Activated CD8-positive, alpha-beta memory T cell treated with anti-CD3 and anti-CD28 coated beads, Interleukin-2, amount 50 U/mL, for 48 hours (primary cell): ENCODE data around the gene TDRD9.
"Not testable (repeated sequence)": the region's sequence is repeated elsewhere in the genome, so short reads cannot be mapped to it uniquely, and the experiment has no call there.

Source experiments
- DNase-seq: peaks from one replicate; pipeline ENCODE4 v3.0.0-alpha.2; 2020

Gene TDRD9, protein sequence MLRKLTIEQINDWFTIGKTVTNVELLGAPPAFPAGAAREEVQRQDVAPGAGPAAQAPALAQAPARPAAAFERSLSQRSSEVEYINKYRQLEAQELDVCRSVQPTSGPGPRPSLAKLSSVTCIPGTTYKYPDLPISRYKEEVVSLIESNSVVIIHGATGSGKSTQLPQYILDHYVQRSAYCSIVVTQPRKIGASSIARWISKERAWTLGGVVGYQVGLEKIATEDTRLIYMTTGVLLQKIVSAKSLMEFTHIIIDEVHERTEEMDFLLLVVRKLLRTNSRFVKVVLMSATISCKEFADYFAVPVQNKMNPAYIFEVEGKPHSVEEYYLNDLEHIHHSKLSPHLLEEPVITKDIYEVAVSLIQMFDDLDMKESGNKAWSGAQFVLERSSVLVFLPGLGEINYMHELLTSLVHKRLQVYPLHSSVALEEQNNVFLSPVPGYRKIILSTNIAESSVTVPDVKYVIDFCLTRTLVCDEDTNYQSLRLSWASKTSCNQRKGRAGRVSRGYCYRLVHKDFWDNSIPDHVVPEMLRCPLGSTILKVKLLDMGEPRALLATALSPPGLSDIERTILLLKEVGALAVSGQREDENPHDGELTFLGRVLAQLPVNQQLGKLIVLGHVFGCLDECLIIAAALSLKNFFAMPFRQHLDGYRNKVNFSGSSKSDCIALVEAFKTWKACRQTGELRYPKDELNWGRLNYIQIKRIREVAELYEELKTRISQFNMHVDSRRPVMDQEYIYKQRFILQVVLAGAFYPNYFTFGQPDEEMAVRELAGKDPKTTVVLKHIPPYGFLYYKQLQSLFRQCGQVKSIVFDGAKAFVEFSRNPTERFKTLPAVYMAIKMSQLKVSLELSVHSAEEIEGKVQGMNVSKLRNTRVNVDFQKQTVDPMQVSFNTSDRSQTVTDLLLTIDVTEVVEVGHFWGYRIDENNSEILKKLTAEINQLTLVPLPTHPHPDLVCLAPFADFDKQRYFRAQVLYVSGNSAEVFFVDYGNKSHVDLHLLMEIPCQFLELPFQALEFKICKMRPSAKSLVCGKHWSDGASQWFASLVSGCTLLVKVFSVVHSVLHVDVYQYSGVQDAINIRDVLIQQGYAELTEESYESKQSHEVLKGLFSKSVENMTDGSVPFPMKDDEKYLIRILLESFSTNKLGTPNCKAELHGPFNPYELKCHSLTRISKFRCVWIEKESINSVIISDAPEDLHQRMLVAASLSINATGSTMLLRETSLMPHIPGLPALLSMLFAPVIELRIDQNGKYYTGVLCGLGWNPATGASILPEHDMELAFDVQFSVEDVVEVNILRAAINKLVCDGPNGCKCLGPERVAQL (N-terminal part only)

GRCh38 chr14:103928011-103928890 lies at the start of gene TDRD9:
TSS of gene TDRD9 (plus strand) at chr14:103928456. CDS start at chr14:103928510, 54 bp downstream.
- no peak for DNase-seq

DNA sequence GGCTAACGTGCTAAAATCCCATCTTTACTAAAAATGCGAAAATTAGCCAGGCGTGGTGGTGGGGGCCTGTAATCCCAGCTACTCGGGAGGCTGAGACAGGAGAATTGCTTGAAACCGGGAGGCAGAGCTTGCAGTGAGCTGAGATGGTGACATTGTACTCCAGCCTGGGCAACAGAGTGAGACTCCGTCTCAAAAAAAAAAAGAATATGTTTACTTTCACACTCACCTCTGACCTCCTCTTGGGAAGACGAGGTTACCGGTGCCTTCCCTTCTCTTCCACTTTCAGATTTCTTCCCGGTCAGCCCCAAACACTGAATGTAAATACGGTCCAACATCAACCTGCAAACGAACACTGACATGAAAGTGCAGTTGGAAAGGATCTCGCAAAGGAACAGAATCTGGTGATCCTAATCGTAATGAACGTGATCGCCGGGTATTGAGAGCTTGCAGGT lies 49.1 kb upstream of the TDRD9 start:
- DNase-seq, result no peak

DNA sequence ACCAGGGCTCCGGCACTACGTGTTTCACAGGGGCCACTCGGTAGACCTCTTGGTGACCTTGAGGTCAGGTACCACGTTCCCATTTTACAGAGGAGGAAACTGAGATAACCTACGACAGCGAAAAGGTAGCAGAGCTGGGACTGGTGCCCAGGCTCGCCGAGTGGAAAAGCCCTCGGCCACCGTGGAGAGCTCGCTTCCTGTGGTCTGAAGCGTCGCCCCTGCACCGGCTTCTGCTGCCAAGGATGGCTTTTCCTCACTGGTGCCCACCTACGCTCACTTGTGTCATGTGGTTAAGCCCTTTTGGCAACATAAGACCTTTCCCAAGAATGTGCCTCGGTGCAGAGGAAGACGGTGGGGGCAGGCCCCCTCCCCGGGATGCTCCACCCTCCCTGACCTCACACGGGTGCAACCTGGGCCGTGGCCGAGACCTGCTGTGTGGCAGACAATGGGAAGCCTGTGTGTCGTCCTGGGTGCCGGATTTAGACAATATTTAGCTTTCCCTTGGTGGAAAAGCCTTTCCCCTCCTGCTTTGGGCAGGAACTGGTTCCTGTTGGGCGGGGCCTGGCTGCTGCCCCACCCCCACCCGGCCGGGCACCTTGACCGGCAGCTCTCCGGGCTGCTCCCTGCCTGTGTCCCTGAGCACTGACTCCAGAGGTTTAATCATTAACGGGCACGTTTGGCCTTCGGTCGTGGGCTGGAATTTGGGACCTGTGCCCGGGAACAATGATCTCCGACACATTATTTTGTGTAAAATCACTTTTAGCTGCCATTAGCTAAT lies 48.5 kb upstream of the TDRD9 start:
- no peak for DNase-seq

DNA sequence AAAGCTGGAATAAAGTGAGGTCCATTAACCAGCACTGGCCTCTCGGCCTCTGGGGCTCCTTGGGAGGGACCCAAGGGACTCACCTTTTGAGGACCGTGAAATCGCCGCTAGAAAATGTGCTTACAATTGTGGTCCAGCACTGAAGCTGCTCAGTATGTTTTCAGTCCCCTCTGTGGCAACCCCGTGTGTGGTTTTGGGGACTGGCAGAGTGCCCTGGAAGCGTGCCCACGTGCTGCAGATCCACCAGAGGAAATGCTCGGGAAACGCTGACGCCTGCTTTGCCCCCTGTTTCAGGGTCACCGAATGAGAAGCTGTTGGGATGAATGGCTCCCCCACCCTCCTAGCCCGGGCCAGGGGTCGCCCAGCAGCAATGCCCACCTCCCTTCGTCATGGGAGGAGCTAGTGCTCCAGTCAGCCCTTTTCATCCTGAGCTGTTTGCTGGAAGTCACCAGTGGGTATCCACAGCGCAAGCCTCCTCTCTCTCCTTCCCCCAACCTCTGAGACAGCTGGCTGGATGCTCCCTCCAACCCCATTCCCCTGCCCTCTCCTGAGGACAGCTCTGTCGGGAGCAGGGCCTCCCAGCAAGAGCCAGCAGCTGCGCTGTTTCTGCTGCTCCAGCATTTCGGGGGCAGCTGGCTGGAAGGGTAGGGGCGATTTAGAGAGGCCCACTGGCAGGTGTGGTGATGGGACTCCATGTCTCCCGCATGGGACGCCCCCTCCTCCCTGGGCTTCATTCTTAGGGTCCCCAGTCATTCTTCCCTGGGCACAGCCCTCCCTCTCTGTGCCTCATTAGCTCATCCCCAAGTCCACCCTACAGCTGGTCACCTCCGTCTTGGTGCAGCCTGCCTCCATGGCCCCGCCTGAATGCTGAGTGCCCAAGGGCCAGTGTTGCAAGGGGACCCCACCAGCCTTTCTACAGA lies 47.6 kb upstream of the TDRD9 start:
- peak; percentile 61 for DNase-seq

DNA sequence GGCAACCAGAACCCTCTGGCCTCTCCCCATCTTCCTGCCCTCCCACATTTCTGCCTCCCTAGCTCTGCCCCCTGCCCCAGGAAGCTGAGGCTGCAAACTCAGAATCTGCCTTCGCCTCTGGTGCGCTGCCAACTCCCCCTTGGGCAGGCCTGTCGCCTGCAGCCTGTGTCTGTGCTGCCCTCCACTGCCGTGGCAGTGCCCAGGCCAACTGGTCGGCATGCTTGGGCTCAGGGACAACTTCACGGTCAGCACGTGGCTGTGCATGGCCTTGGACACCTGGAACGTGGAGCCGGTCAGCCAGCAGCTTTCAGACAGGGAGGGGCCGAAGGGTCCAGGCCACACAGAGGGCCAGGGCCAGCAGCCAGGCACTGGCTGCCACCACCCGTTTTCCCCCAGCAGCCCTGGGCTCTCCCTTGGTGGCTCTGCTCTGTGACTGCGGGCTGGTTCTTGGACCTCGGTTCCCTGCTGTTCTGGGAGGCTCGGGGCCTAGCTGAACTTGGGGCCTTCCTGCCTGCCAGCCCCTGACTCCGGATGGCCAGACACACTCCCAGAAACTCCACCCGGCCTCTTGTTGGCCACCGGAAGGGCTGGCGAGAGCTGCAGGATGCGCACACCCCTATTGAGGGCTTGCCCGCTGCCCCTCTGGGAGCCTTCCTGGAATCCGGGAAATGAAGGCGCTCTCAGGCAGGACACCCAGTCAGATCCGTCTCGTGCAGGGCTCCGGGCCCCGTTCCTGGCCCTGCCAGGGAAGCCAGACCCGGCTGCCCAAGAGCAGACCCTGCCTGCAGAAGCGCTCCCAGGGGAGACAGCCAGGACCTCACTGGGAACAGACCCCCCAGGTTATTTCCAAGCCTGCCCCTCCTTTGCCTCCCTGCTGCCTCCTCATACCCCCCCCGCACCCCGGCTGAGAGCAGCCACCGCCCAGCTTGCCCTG lies 46.7 kb upstream of the TDRD9 start:
- no peak for DNase-seq

DNA sequence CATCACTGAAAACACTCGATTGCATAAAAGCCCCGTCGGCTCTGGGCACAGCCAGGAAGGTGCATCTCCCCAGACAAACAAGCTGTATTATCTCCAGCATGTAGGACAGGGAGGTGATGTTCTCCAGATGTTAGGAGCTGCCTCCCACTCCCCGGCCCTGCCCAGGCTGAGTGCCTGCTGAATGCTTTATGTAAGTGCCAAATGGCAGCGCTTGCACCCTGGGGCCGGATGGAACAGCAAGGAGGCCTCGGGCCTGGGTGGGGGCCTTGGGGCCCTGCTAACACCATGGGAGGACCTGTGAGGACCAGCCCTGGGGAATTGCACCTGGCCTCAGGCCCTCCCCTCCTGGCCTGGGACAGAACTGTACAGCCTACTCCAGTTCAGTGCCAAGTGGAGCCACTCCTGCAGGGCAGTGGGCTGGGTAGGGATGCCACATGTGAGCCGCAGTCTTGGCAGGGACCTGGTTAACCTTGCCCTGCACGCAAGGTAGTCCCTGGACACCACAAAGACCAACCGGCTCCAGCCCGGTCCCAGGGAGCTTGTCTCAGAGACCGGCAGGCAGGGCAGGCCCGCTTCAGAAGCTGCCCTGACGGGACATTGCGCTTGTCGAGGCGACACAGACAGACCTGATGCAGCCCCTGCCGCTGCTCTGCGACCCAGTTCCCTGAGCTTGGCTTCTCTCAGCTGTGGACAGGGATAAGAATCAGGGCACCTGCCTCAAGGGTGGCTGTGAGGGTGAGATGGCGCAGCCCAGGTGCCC lies 45.6 kb upstream of the TDRD9 start:
- DNase-seq, result no peak

DNA sequence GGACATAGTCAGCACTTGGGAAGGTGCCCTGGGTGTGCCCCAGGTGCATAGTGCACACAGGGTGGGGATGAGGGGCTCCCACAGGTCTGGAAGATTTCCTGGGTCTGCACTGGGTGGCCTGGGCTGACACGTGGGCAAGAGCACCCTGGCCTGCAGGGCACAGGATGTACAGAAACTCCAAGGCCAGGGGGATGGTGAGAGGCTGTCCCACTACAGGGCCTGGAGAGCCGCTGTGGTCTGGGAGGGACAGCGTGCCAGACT lies 45.1 kb upstream of the TDRD9 start:
- DNase-seq, result no peak

DNA sequence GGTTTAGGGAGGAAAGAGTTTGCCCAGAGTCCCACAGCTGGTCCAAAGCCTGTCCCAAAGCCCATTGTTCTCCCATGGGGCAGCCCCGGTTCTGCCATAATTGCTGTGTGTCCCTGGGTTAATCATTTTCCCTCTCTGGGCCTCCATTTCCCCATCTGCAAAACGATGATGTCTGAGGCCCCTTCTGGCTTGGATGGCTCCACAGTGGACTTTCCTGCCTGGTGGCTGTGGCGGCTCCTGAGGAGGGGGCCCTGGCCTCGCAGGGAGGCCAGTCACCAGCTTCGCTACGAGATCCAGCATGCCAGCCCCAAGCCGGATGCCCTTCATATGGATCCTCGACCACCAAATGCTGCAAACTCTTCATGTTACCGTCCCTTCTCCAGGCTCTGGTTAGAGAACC lies 43.4 kb upstream of the TDRD9 start:
- DNase-seq, result no peak

DNA sequence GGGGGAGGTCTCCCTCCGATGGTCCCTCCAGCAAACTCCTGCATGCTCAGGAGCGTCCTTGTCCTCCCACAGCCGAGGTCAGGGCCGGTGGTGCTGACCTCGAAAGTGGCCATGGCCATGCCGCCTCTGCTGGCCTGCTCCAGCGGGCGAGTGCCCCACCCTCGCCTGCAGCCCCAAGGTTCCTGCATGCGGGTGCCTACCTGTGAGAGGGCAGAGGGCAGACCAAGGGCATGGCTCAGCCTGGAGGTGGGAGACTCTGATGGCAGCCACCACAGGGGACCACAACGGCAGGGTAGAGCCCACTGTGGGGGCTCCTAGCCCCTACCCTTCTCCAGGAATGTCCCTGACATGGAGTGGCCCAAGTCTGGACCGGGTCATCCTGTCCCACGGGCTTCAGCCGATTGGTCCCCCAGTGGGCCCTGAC lies 42.7 kb upstream of the TDRD9 start:
- DNase-seq, result no peak

DNA sequence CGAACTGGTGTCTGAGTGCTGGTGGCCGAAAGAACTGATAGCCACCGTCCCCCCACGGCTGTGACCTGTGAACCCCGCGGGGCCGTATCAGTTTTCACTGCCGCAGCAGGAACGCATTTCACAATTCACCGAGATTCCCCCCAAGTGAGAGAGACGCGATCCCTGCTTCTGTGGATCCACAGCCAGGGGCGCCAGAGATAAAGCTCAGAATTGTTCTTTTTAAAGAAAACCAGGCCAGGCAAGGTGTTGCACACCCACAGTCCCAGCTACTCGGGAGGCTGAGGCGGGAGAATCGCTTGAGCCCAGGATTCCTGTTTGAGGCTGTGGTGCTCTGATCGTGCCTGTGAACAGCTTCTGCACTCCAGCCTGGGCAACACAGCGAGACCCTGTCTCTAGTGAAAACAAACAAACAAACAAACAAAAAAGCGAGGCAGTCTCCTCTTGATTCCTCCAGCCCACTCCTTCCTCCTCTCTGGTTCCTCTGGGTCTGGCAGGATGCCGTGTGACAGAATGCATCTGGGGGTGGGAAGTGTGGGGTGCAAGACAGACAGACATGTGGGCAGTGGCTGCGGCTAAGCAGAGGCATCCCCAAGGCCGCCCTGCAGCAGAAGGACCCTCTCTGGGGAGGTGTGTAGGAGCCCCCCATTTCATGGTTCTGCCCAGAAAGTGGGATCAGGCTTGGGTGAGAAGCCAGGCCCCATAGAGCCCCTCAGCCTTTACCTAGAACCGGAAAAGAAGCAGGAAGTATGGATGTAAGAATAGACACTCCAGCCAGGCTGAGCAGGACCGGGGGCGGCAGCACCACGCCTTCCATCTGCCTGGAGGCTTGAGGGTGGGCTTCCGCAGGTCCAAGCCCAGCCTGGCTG lies 41.7 kb upstream of the TDRD9 start:
- no peak for DNase-seq

DNA sequence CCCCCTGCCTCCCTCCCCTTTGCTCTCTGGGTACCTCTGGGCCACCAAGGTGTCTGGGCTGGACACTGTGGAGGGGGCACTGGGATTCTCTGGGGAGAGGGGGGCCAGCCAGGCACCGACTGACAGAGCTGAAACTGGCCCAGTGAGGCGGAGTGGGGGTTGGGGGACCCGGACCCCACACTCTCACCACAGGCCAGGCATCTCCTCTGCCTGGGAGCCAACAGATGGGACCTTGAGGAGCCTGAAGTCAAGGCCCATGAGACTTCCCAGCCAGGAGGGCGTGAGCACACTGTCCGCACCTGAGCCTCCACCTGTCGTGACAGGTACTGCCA lies 41.1 kb upstream of the TDRD9 start:
- no peak for DNase-seq

DNA sequence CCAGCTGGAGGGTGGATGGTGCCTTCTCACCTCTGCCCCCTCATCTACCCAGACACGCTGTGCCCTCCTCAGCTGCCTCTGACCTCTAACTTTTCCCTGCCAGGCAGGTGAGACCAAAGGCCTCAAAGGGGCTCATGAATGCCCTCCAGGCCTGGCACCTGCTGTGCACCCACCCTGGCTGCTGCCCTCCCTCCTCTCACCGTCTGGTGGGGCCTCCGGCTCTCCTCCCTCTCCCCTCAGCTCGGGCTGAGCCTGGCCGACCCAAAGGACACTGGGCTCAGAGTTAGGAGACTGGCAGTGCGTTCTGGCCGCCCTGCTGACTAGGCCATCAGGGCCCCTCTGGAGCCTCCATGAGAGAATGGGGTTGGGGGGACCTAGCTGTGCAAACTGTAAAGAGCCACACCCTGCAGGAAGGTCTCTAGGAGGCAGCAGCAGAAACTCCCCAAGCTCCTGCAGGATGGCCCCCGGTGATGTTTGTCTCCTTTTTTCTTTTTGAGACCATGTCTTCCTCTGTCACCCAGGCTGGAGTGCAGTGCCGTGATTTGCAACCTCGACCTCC lies 40.6 kb upstream of the TDRD9 start:
- DNase-seq, result no peak

GRCh38 chr14:103889002-103889312 lies 39.3 kb upstream of the TDRD9 start:
- DNase-seq, result not testable (repeated sequence)

DNA sequence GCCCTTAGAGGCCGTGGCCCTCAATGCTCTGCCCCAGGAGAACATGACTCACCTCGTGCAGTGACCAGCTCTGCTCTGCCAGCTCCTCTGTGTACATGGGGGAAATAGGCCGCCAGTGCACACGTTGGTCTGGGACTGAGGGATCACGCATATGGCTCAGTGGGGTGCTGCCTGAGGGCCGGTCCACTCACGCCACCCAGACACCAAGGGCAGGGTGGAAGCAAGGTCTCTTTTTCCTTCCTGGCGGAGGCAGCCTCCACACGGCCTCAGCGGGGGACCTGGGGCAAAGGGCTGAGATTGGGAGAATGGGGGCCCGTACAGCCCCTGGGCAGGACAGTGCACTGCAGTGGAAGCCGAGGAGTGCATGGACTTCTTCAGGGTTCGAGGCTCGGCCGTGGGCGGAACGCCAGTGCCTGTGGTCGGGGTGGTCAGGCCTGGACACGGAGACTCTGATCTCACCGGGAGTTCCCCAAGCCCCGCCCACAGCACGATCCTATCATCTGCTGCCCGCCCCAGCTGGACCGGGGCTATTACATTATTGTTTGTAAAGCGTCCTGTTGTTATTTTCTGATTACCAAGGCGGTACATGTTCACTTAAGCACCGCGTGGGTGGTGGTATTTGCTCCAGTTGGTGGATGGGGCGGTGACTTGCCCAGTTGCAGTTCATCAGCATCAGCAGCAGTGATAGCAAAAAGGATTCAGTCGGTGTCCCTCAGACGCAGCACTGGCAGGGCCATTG lies 38.8 kb upstream of the TDRD9 start:
- no peak for DNase-seq

DNA sequence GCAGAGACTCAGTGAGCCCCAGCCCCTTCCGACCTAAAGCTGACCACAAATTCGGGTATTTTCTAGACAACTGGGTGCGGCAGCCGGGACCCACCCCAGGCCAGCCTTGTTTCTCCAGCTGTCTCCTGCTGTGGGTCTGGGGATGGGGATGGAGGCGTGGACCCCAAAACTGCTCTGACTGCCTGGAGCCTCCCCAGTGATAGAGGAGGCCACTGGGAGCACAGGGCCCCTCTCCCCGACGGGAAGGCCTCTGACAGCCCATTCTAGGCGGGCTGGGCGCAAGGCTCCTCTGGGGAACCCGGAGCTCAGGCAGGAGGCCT lies 38.2 kb upstream of the TDRD9 start:
- DNase-seq, result no peak

GRCh38 chr14:103890821-103891666 lies 37.2 kb upstream of the TDRD9 start:
- no peak for DNase-seq
